Endothelial cell of umbilical vein (primary cell): ENCODE results near the gene ACBD3.

Source experiments
- EZH2 ChIP-seq: IDR thresholded peaks from 2 replicates; pipeline ENCODE4 v1.6.1; 2012; ENCODE audit warnings: borderline replicate concordance, low read depth, mild to moderate bottlenecking, moderate library complexity, low read length, inconsistent platforms; ENCODE audit not compliant: severe bottlenecking
- JUN ChIP-seq: IDR thresholded peaks from 2 replicates; pipeline ENCODE4 v1.6.1; 2011; ENCODE audit warnings: borderline replicate concordance, low read depth; ENCODE audit not compliant: insufficient read length, insufficient read depth
- POLR2A ChIP-seq: IDR thresholded peaks from 2 replicates; pipeline ENCODE4 v1.6.1; 2012; ENCODE audit warnings: low read depth, mild to moderate bottlenecking, control low read depth, low read length
- POLR2AphosphoS5 ChIP-seq: IDR thresholded peaks from 2 replicates; pipeline ENCODE4 v1.6.1; 2012; ENCODE audit warnings: low read depth, mild to moderate bottlenecking, control low read depth, low read length, moderate library complexity; ENCODE audit not compliant: insufficient read depth
- TF ChIP-seq, protein P1 (sequence below), 2 donors: IDR thresholded peaks; 1 replicate in 1 of 2; 2 replicates in 1 of 2; pipeline ENCODE4 v1.5.1; 2011; ENCODE audit warnings: low read length in 2 of 2, mild to moderate bottlenecking in 2 of 2, moderate library complexity in 2 of 2, control low read depth in 1 of 2, inconsistent platforms in 1 of 2, low read depth in 1 of 2; ENCODE audit not compliant: insufficient read depth in 1 of 2; ENCODE audit errors: extremely low read depth in 1 of 2
- TF ChIP-seq, protein P2 (sequence below): IDR thresholded peaks from 2 replicates; pipeline ENCODE4 v1.6.1; 2011; ENCODE audit not compliant: insufficient read depth, insufficient read length

DNA sequence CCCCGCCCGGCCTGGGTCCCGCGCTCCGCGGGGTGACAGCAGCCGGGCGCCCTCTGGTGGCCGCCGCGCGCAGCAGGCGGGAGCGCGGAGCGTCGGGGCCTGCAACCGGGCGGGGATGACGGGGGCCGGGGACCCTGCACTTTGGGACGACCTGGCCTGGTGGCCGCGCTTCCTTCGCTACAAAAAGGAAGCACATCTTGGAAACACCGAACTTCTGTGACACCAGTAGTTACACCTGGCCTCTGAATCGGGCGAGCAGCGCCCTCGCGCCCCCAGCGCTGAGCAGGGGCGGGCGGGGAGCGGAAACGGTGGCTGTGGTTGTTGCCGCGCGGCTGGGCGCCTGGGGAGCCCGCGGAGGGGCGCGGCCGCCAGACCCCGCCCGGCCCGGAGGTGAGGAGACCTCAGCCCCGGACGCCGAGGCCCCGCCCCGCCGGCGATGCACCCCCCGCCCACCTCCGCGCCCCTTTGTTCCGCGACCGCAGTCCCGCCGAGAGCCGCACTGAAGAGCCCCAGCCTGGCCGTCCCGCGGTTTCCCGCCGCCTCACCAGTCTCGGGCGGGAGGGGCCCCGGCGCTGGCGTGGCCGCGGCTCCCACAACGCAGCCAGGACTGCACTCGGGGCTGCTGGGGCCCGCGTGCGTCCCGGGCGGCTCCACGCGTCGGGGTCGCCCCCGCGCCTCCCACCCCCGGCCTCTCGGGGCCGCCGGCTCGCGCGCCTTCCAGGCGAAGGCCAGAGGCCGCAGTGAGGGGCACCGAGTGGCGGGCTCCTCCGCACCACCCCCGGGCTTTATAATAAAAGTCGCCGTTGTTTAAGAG lies 64.7 kb downstream of the ACBD3 start:
- TF ChIP-seq, protein P1, sequence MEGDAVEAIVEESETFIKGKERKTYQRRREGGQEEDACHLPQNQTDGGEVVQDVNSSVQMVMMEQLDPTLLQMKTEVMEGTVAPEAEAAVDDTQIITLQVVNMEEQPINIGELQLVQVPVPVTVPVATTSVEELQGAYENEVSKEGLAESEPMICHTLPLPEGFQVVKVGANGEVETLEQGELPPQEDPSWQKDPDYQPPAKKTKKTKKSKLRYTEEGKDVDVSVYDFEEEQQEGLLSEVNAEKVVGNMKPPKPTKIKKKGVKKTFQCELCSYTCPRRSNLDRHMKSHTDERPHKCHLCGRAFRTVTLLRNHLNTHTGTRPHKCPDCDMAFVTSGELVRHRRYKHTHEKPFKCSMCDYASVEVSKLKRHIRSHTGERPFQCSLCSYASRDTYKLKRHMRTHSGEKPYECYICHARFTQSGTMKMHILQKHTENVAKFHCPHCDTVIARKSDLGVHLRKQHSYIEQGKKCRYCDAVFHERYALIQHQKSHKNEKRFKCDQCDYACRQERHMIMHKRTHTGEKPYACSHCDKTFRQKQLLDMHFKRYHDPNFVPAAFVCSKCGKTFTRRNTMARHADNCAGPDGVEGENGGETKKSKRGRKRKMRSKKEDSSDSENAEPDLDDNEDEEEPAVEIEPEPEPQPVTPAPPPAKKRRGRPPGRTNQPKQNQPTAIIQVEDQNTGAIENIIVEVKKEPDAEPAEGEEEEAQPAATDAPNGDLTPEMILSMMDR (IDR thresholded peaks at IDR 0.05; ENCODE audit: extremely low read depth in 1 of 2, insufficient read depth in 1 of 2, low read depth in 1 of 2, low read length in 2 of 2) = peak; percentile 68 to 82
- TF ChIP-seq, protein P2, sequence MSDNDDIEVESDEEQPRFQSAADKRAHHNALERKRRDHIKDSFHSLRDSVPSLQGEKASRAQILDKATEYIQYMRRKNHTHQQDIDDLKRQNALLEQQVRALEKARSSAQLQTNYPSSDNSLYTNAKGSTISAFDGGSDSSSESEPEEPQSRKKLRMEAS = no peak
- TF ChIP-seq EZH2 (no peak), POLR2AphosphoS5 (no peak), POLR2A (no peak), JUN (no peak)
